Upper lobe of left lung (tissue), 6 donors: ENCODE measurements around the gene SVIL. TPM values are rescaled to one million over a fixed set of nuclear protein-coding genes. Genes with fewer than 3 reads are reported as not detected.
"Not testable (repeated sequence)": the region's sequence is repeated elsewhere in the genome, so short reads cannot be mapped to it uniquely, and the experiment has no call there.

Experiments used
- ATAC-seq, 2 donors: fragments of 200-7000 bp; cut with Tn5 transposase; one replicate each; pipeline ENCODE4 v1.9.1; 2022; ENCODE audit warnings: mild to moderate bottlenecking in 2 of 2, moderate library complexity in 2 of 2; ENCODE audit not compliant: low FRiP score in 2 of 2
- DNase-seq, 2 donors: peaks; one replicate each; pipeline ENCODE4 v3.0.0-alpha.2; 2019 to 2020
- H3K27ac ChIP-seq, 4 donors: fragments of 200-600 bp; sonication (generic); one replicate each; pipeline ENCODE4 v1.5.1; 2016 to 2019
- H3K27me3 ChIP-seq, 4 donors: fragments of 200-600 bp; sonication (generic); one replicate each; pipeline ENCODE4 v1.5.1; 2017 to 2019
- H3K36me3 ChIP-seq, 4 donors: fragments of 200-600 bp; sonication (generic); one replicate each; pipeline ENCODE4 v1.5.1; 2016 to 2019
- H3K4me1 ChIP-seq, 4 donors: fragments of 200-600 bp; sonication (generic); one replicate each; pipeline ENCODE4 v1.5.1; 2018 to 2019
- H3K4me3 ChIP-seq, 4 donors: fragments of 200-600 bp; sonication (generic); one replicate each; pipeline ENCODE4 v1.5.1; 2017 to 2019; ENCODE audit warnings: mild to moderate bottlenecking in 2 of 4, moderate library complexity in 1 of 4
- H3K9me3 ChIP-seq, 4 donors: fragments of 200-600 bp; sonication (generic); one replicate each; pipeline ENCODE4 v1.5.1; 2018 to 2019
- EP300 ChIP-seq, 4 donors: sonication (generic); formaldehyde crosslinking; IDR thresholded peaks; one replicate each; pipeline ENCODE4 v1.5.1; 2017; ENCODE audit warnings: antibody characterized with exemption in 4 of 4, control low read depth in 2 of 4
- POLR2A ChIP-seq, 4 donors: fragments of 450-650 bp; IDR thresholded peaks; one replicate each; pipeline ENCODE4 v1.5.1; 2016 to 2017; ENCODE audit warnings: antibody characterized with exemption in 4 of 4, mild to moderate bottlenecking in 2 of 4
- POLR2AphosphoS5 ChIP-seq, 2 donors: sonication (generic); formaldehyde crosslinking; IDR thresholded peaks; one replicate each; pipeline ENCODE4 v1.5.1; 2017; ENCODE audit warnings: antibody characterized with exemption in 2 of 2
- WGBS, 2 donors: methylation state at CpG; one replicate each; pipeline ENCODE4 v1.1.5; 2017 to 2018; 5-methylcytosine and 5-hydroxymethylcytosine counted together
- total RNA-seq, 6 donors: library from RNA; depleted of rRNA in 4 of 6; stranded (reverse); fragments of >200 nt in 4 of 6; gene quantifications; one replicate each; pipeline versions ENCODE4 v1.1.0 to v1.2.1, GENCODE V29; 2016 to 2021
- TF ChIP-seq, protein P1 (sequence below), 6 experiments: fragments of 450-650 bp in 4 of 6; fragments of 200-600 bp in 2 of 6; sonication (generic) in 2 of 6; IDR thresholded peaks; one replicate each; pipeline ENCODE4 v1.5.1; 2016 to 2019; ENCODE audit warnings: antibody characterized with exemption in 6 of 6
- donor health status: DM: no; HTN: no; CAD: no; lungs with moderate emphysema.
- donor health status: DM: no; HTN: yes; CAD: no; lungs with severe emphysema.

Gene SVIL
- total RNA-seq, 6 donors from 2014 or later = 65.5 to 137 (median 105) TPM

GRCh38 chr10:29615195-29615594, 19.6 kb downstream of the SVIL start:
- peaks cover 4 to 29% (median 13%) of the 10 kb centered on the region in 4 donors for H3K4me1 ChIP-seq
- no peaks in the 10 kb centered on the region for H3K27me3 ChIP-seq
- 66 to 68% methylated on average over 2 of the region's 2 CpGs for WGBS, 2 donors
- no peaks in the 10 kb centered on the region for H3K9me3 ChIP-seq
- no peak for ATAC-seq
- no peak for DNase-seq
- no peaks in the 10 kb centered on the region for H3K36me3 ChIP-seq
- H3K27ac ChIP-seq = no peak overlapping the region
- TF ChIP-seq EP300 (IDR thresholded peaks at IDR 0.05) (no peak), POLR2AphosphoS5 (IDR thresholded peaks at IDR 0.05) (no peak), POLR2A (IDR thresholded peaks at IDR 0.05) (no peak)
- TF ChIP-seq, protein P1, sequence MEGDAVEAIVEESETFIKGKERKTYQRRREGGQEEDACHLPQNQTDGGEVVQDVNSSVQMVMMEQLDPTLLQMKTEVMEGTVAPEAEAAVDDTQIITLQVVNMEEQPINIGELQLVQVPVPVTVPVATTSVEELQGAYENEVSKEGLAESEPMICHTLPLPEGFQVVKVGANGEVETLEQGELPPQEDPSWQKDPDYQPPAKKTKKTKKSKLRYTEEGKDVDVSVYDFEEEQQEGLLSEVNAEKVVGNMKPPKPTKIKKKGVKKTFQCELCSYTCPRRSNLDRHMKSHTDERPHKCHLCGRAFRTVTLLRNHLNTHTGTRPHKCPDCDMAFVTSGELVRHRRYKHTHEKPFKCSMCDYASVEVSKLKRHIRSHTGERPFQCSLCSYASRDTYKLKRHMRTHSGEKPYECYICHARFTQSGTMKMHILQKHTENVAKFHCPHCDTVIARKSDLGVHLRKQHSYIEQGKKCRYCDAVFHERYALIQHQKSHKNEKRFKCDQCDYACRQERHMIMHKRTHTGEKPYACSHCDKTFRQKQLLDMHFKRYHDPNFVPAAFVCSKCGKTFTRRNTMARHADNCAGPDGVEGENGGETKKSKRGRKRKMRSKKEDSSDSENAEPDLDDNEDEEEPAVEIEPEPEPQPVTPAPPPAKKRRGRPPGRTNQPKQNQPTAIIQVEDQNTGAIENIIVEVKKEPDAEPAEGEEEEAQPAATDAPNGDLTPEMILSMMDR (IDR thresholded peaks at IDR 0.05) = no peak
- H3K4me3 ChIP-seq = no peak overlapping the region

DNA sequence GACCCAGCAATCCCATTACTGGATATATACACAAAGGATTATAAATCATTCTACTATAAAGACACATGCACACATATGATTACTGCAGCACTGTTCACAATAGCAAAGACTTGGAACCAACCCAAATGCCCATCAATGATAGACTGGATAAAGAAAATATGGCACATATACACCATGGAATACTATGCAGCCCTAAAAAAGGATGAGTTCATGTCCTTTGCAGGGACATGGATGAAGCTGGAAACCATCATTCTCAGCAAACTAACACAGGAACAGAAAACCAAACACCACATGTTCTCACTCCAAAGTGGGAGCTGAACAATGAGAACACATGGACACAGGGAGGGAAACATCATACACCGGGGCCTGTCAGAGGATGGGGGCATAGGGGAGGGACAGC, 20.5 kb downstream of the SVIL start:
- not testable (repeated sequence) for H3K27me3 ChIP-seq, H3K36me3 ChIP-seq, H3K4me3 ChIP-seq, H3K9me3 ChIP-seq, DNase-seq, H3K27ac ChIP-seq, ATAC-seq
- H3K4me1 ChIP-seq = peaks cover 0 to 26% (median 12%) of the 10 kb centered on the region in 4 donors
- WGBS, 2 donors = 94 to 100% methylated on average over 1 of the region's 1 CpG

DNA sequence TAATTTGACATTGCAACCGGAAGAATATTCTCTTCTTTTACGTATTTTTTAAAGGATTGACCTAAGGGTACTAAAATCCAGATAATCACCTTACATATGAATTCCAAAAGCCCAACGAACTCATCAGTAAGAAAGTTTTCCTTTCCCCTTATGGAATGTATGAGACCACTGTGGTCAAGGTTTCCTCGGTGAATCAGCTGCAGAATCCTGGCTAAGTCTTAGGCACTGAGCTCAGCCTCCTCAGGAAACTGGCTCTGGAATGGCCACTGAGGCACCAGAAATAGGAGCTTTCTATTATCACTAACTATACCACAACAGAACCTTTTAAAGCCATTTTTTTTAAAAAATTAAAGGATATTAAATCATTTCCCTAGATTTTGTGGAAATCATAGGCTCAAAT, 21.0 kb downstream of the SVIL start:
- no peaks in the 10 kb centered on the region for H3K27me3 ChIP-seq
- no peak overlapping the region for H3K27ac ChIP-seq
- H3K4me1 ChIP-seq = peaks cover 0 to 21% (median 7%) of the 10 kb centered on the region in 4 donors
- no peak overlapping the region for H3K4me3 ChIP-seq
- no peaks in the 10 kb centered on the region for H3K9me3 ChIP-seq
- DNase-seq = no peak
- 95% methylated on average over 4 of the region's 4 CpGs for WGBS, 2 donors
- no peaks in the 10 kb centered on the region for H3K36me3 ChIP-seq
- TF ChIP-seq POLR2AphosphoS5 (IDR thresholded peaks at IDR 0.05) (no peak), POLR2A (IDR thresholded peaks at IDR 0.05) (no peak), EP300 (IDR thresholded peaks at IDR 0.05) (no peak)
- TF ChIP-seq, protein P1 (IDR thresholded peaks at IDR 0.05) = no peak
- ATAC-seq = no peak

DNA sequence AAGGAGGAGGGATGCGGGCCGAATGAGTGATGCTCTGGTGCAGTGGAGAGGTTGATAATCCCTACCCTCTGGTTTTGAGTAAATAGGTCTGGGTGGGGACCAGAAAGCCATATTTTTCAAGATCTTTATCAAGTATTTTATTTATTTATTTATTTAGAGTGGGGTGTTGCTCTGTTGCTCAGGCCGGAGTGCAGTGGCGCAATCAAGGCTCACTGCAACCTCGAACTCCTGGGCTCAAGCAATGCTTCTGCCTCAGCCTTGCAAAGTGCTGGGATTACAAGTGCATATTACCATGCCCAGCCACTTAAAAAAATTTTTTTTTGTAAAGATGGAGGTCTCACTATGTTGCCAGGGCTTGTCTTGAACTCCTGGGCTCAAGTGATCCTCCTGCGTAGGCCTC, 21.6 kb downstream of the SVIL start:
- Histone ChIP-seq H3K27me3 (no peaks in the 10 kb centered on the region), H3K27ac (no peak overlapping the region), H3K9me3 (no peaks in the 10 kb centered on the region), H3K36me3 (no peaks in the 10 kb centered on the region), H3K4me1 (peaks cover 0 to 15% (median 4%) of the 10 kb centered on the region in 4 donors), H3K4me3 (no peak overlapping the region)
- no peak for DNase-seq
- WGBS, 2 donors = 84 to 91% methylated on average over 6 of the region's 6 CpGs
- TF ChIP-seq POLR2AphosphoS5 (IDR thresholded peaks at IDR 0.05) = no peak
- no peak for TF ChIP-seq EP300 (IDR thresholded peaks at IDR 0.05)
- TF ChIP-seq, protein P1 (IDR thresholded peaks at IDR 0.05) = no peak
- TF ChIP-seq POLR2A (IDR thresholded peaks at IDR 0.05) = no peak
- no peak for ATAC-seq

GRCh38 chr10:29612657-29613056, 22.1 kb downstream of the SVIL start:
- ATAC-seq (no peak), DNase-seq (no peak)
- Histone ChIP-seq H3K27ac (no peak overlapping the region), H3K36me3 (no peaks in the 10 kb centered on the region), H3K4me1 (peaks cover 0 to 10% (median 0%) of the 10 kb centered on the region in 4 donors), H3K27me3 (no peaks in the 10 kb centered on the region), H3K4me3 (no peak overlapping the region), H3K9me3 (no peaks in the 10 kb centered on the region)
- WGBS, 2 donors = 90% methylated on average over 8 of the region's 8 CpGs
- TF ChIP-seq, protein P1 (IDR thresholded peaks at IDR 0.05) = no peak
- TF ChIP-seq POLR2A (IDR thresholded peaks at IDR 0.05) (no peak), EP300 (IDR thresholded peaks at IDR 0.05) (no peak), POLR2AphosphoS5 (IDR thresholded peaks at IDR 0.05) (no peak)
